Esophagus muscularis mucosa (tissue), 4 donors: ENCODE measurements around the gene PREX1. TPM values are rescaled to one million over a fixed set of nuclear protein-coding genes. Genes with fewer than 3 reads are reported as not detected.

ENCODE experiments used
- DNase-seq: peaks from one replicate; pipeline ENCODE4 v3.0.0-alpha.2; 2017; ENCODE audit errors: extremely low spot score
- H3K27ac ChIP-seq, 4 donors: fragments of 200-600 bp; sonication (generic); replicated peaks in 1 of 4; 1 replicate in 3 of 4; 2 replicates in 1 of 4; pipeline ENCODE4 v1.5.1; 2016 to 2019; ENCODE audit warnings: mild to moderate bottlenecking in 1 of 4
- H3K27me3 ChIP-seq, 4 donors: fragments of 200-600 bp; sonication (generic); one replicate each; pipeline versions ENCODE4 v1.5.1 to v1.6.0; 2016 to 2019
- H3K36me3 ChIP-seq, 4 donors: fragments of 200-600 bp; sonication (generic); one replicate each; pipeline ENCODE4 v1.5.1; 2016 to 2019
- H3K4me1 ChIP-seq, 4 donors: fragments of 200-600 bp; sonication (generic); one replicate each; pipeline ENCODE4 v1.5.1; 2016 to 2019
- H3K4me3 ChIP-seq, 4 donors: fragments of 200-600 bp; sonication (generic); 1 replicate in 2 of 4; 2 replicates in 2 of 4; pipeline ENCODE4 v1.5.1; 2016 to 2019; ENCODE audit warnings: mild to moderate bottlenecking in 4 of 4, moderate library complexity in 1 of 4
- H3K9me3 ChIP-seq, 4 donors: fragments of 200-600 bp; sonication (generic); 1 replicate in 3 of 4; 2 replicates in 1 of 4; pipeline ENCODE4 v1.5.1; 2016 to 2019
- CTCF ChIP-seq, 3 experiments: fragments of 200-600 bp in 2 of 3; fragments of 450-650 bp in 1 of 3; sonication (generic) in 2 of 3; IDR thresholded peaks; one replicate each; pipeline ENCODE4 v1.5.1; 2017 to 2019; ENCODE audit warnings: antibody characterized with exemption in 3 of 3, mild to moderate bottlenecking in 2 of 3, moderate library complexity in 1 of 3
- EP300 ChIP-seq: sonication (generic); formaldehyde crosslinking; IDR thresholded peaks from one replicate; pipeline ENCODE4 v1.6.1; 2017; ENCODE audit warnings: antibody characterized with exemption
- POLR2A ChIP-seq: fragments of 450-650 bp; IDR thresholded peaks from one replicate; pipeline ENCODE4 v1.6.1; 2017; ENCODE audit warnings: antibody characterized with exemption, moderate library complexity, mild to moderate bottlenecking, low read depth
- POLR2AphosphoS5 ChIP-seq, 2 donors: sonication (generic); formaldehyde crosslinking; IDR thresholded peaks; one replicate each; pipeline ENCODE4 v1.6.1; 2017; ENCODE audit warnings: antibody characterized with exemption in 2 of 2
- WGBS: methylation state at CpG from one replicate; pipeline ENCODE4 v1.1.5; 2018; 5-methylcytosine and 5-hydroxymethylcytosine counted together
- intact Hi-C: fragments of 100-400 bp; cut with DNase I; formaldehyde crosslinking; loops from one replicate; pipeline ENCODE4 v1.15.1; 2023
- total RNA-seq, 4 donors: library from RNA; depleted of rRNA; stranded (reverse); fragments of >200 nt; gene quantifications; one replicate each; pipeline versions ENCODE4 v1.1.0 to v1.2.1, GENCODE V29; 2016

The PREX1 gene
- total RNA-seq, 4 donors from 2014 or later, result 20.8 to 37.1 (median 24.3) TPM

- intact Hi-C loops, result no loop called here
- DNase-seq, result no peak
- WGBS, result 94% methylated on average over 4 of the region's 4 CpGs
- H3K27ac ChIP-seq, result no peak overlapping the region
- peaks cover 0 to 5% (median 0%) of the 10 kb centered on the region in 4 donors for H3K27me3 ChIP-seq
- H3K9me3 ChIP-seq, result no peaks in the 10 kb centered on the region
- no peaks in the 10 kb centered on the region for H3K36me3 ChIP-seq
- no peak for TF ChIP-seq CTCF (IDR thresholded peaks at IDR 0.05)
- no peak for TF ChIP-seq EP300
- TF ChIP-seq POLR2AphosphoS5 (IDR thresholded peaks at IDR 0.05), result no peak
- TF ChIP-seq POLR2A, result no peak
- H3K4me1 ChIP-seq, result peaks cover 0 to 48% (median 16%) of the 10 kb centered on the region in 4 donors
- no peak overlapping the region for H3K4me3 ChIP-seq
These were observed 10.3 kb downstream of the PREX1 start for GRCh38 chr20:48817367-48818030.

GRCh38 chr20:48816282-48817205, 11.3 kb downstream of the PREX1 start:
- Histone ChIP-seq H3K4me3 (no peak overlapping the region), H3K27ac (no peak overlapping the region), H3K27me3 (peaks cover 0 to 5% (median 0%) of the 10 kb centered on the region in 4 donors), H3K9me3 (no peaks in the 10 kb centered on the region), H3K36me3 (no peaks in the 10 kb centered on the region), H3K4me1 (peaks cover 0 to 40% (median 13%) of the 10 kb centered on the region in 4 donors)
- WGBS, result 94% methylated on average over 14 of the region's 14 CpGs
- TF ChIP-seq POLR2AphosphoS5 (IDR thresholded peaks at IDR 0.05) (no peak), POLR2A (no peak), CTCF (IDR thresholded peaks at IDR 0.05) (no peak), EP300 (no peak)
- intact Hi-C loops, result no loop called here
- DNase-seq, result no peak

GRCh38 chr20:48815537-48815936, 12.3 kb downstream of the PREX1 start:
- H3K36me3 ChIP-seq, result no peaks in the 10 kb centered on the region
- H3K4me1 ChIP-seq, result peaks cover 0 to 40% (median 13%) of the 10 kb centered on the region in 4 donors
- WGBS, result 95% methylated on average over 11 of the region's 12 CpGs

GRCh38 chr20:48814633-48815032, 13.2 kb downstream of the PREX1 start:
- H3K9me3 ChIP-seq, result no peaks in the 10 kb centered on the region
- H3K4me1 ChIP-seq, result peaks cover 0 to 31% (median 13%) of the 10 kb centered on the region in 4 donors
- intact Hi-C loops, result no loop called here
- no peak for DNase-seq
- H3K27ac ChIP-seq, result no peak overlapping the region
- H3K27me3 ChIP-seq, result no peaks in the 10 kb centered on the region
- H3K4me3 ChIP-seq, result no peak overlapping the region
- TF ChIP-seq POLR2AphosphoS5 (IDR thresholded peaks at IDR 0.05) (no peak), CTCF (IDR thresholded peaks at IDR 0.05) (no peak), EP300 (no peak), POLR2A (no peak)
- H3K36me3 ChIP-seq, result no peaks in the 10 kb centered on the region
- WGBS, result 93% methylated on average over 5 of the region's 5 CpGs

More at GRCh38 chr20:48815537-48815936, 12.3 kb downstream of the PREX1 start:
- intact Hi-C loops, result no loop called here
- Histone ChIP-seq H3K27ac (no peak overlapping the region), H3K4me3 (no peak overlapping the region), H3K9me3 (no peaks in the 10 kb centered on the region), H3K27me3 (peaks cover 0 to 2% (median 0%) of the 10 kb centered on the region in 4 donors)
- DNase-seq, result no peak
- TF ChIP-seq POLR2A (no peak), EP300 (no peak), CTCF (IDR thresholded peaks at IDR 0.05) (no peak), POLR2AphosphoS5 (IDR thresholded peaks at IDR 0.05) (no peak)
